CD14-positive monocyte (primary cell): Measurements from ENCODE around the gene MTTP. TPM values are rescaled to one million over a fixed set of nuclear protein-coding genes. Genes with fewer than 3 reads are reported as not detected.

Experiments
- DNase-seq, 3 donors: peaks; one replicate each; pipeline ENCODE4 v3.0.0-alpha.2; 2011 to 2022
- H2AFZ ChIP-seq: 2 replicates; pipeline ENCODE4 v1.6.0; 2012; ENCODE audit warnings: mild to moderate bottlenecking, low read depth, low read length, inconsistent platforms; ENCODE audit not compliant: insufficient read depth, poor library complexity, severe bottlenecking
- H3K27ac ChIP-seq, 2 donors: 1 replicate in 1 of 2; 2 replicates in 1 of 2; pipeline ENCODE4 v1.5.1; 2012 to 2013; ENCODE audit warnings: low read length in 2 of 2, control low read depth in 1 of 2, inconsistent platforms in 1 of 2, low read depth in 1 of 2, mild to moderate bottlenecking in 1 of 2
- H3K27me3 ChIP-seq, 2 donors: one replicate each; pipeline versions ENCODE4 v1.6.0 to v1.6.1; 2011 to 2013; ENCODE audit warnings: low read length in 2 of 2; ENCODE audit not compliant: control insufficient read depth in 2 of 2, insufficient read depth in 2 of 2
- H3K36me3 ChIP-seq, 2 donors: replicated peaks in 1 of 2; 1 replicate in 1 of 2; 2 replicates in 1 of 2; pipeline versions ENCODE4 v1.5.1 to v1.6.1; 2012 to 2013; ENCODE audit warnings: low read length in 2 of 2, control low read depth in 1 of 2, inconsistent platforms in 1 of 2, mild to moderate bottlenecking in 1 of 2; ENCODE audit not compliant: insufficient read depth in 2 of 2, control insufficient read depth in 1 of 2
- H3K4me1 ChIP-seq, 2 donors: 1 replicate in 1 of 2; 2 replicates in 1 of 2; pipeline versions ENCODE4 v1.5.1 to v1.6.1; 2012 to 2013; ENCODE audit warnings: low read length in 2 of 2, control low read depth in 1 of 2, inconsistent platforms in 1 of 2, mild to moderate bottlenecking in 1 of 2, moderate library complexity in 1 of 2; ENCODE audit not compliant: insufficient read depth in 2 of 2, control insufficient read depth in 1 of 2
- H3K4me2 ChIP-seq: replicated peaks from 2 replicates; pipeline ENCODE3; 2012; ENCODE audit warnings: low read length, moderate library complexity, mild to moderate bottlenecking; ENCODE audit not compliant: poor library complexity, severe bottlenecking; ENCODE audit errors: extremely low read depth
- H3K4me3 ChIP-seq, 3 experiments: fragments of 200-600 bp in 1 of 3; sonication (generic) in 1 of 3; replicated peaks in 1 of 3; 1 replicate in 2 of 3; 2 replicates in 1 of 3; pipeline ENCODE4 v1.5.1; 2011 to 2013; ENCODE audit warnings: low read length in 3 of 3, mild to moderate bottlenecking in 3 of 3, control low read depth in 2 of 3, low read depth in 2 of 3, inconsistent platforms in 1 of 3, moderate library complexity in 1 of 3
- H3K79me2 ChIP-seq: 2 replicates; pipeline ENCODE4 v1.6.0; 2012; ENCODE audit warnings: mild to moderate bottlenecking, control low read depth, inconsistent platforms, low read length, moderate library complexity; ENCODE audit not compliant: insufficient read depth
- H3K9ac ChIP-seq: 2 replicates; pipeline ENCODE4 v1.6.0; 2017; ENCODE audit warnings: low read length, mild to moderate bottlenecking; ENCODE audit not compliant: insufficient read depth, poor library complexity, severe bottlenecking
- H3K9me3 ChIP-seq, 2 donors: replicated peaks in 1 of 2; 1 replicate in 1 of 2; 2 replicates in 1 of 2; pipeline versions ENCODE4 v1.5.1 to v1.6.1; 2012 to 2013; ENCODE audit warnings: low read length in 2 of 2, control low read depth in 1 of 2; ENCODE audit not compliant: control insufficient read depth in 1 of 2, insufficient read depth in 1 of 2
- H4K20me1 ChIP-seq: 2 replicates; pipeline ENCODE4 v1.6.0; 2012; ENCODE audit warnings: mild to moderate bottlenecking, low read length, control low read depth, moderate library complexity; ENCODE audit not compliant: insufficient read depth
- H3K27ac Mint-ChIP-seq, 7 donors: one replicate each; pipeline ENCODE4 v1.8.0; 2020; ENCODE audit warnings: mild to moderate bottlenecking in 7 of 7, mixed read lengths in 7 of 7, moderate library complexity in 6 of 7, inconsistent platforms in 2 of 7
- H3K27me3 Mint-ChIP-seq, 3 donors: one replicate each; pipeline ENCODE4 v1.8.0; 2021 to 2022; ENCODE audit warnings: low read depth in 3 of 3, mild to moderate bottlenecking in 3 of 3, mixed read lengths in 3 of 3, moderate library complexity in 3 of 3, inconsistent platforms in 1 of 3
- H3K36me3 Mint-ChIP-seq, 2 donors: one replicate each; pipeline ENCODE4 v1.8.0; 2020; ENCODE audit warnings: mixed read lengths in 2 of 2, inconsistent platforms in 1 of 2, mild to moderate bottlenecking in 1 of 2
- H3K4me1 Mint-ChIP-seq: one replicate; pipeline ENCODE4 v1.8.0; 2020; ENCODE audit warnings: mild to moderate bottlenecking, mixed read lengths
- H3K4me3 Mint-ChIP-seq, 2 donors: one replicate each; pipeline ENCODE4 v1.8.0; 2020; ENCODE audit warnings: mild to moderate bottlenecking in 2 of 2, mixed read lengths in 2 of 2, moderate library complexity in 1 of 2
- H3K9me3 Mint-ChIP-seq, 7 donors: one replicate each; pipeline ENCODE4 v1.8.0; 2020 to 2022; ENCODE audit warnings: mixed read lengths in 7 of 7, mild to moderate bottlenecking in 6 of 7, moderate library complexity in 6 of 7, inconsistent platforms in 2 of 7
- WGBS: methylation state at CpG from one replicate; pipeline ENCODE4 v1.1.5; 2013; ENCODE audit warnings: missing lambda C conversion rate; ENCODE audit not compliant: insufficient coverage; 5-methylcytosine and 5-hydroxymethylcytosine counted together
- intact Hi-C, 2 donors: fragments of 100-400 bp; cut with micrococcal nuclease; formaldehyde crosslinking; loops; one replicate each; pipeline versions ENCODE4 v1.15.0 to v1.15.1; 2023
- polyA plus RNA-seq, 3 donors: library from polyadenylated mRNA; depleted of rRNA in 1 of 3; unstranded in 2 of 3; stranded (reverse) in 1 of 3; fragments of 300-500 nt in 2 of 3; fragments of >200 nt in 1 of 3; fragmentation: Illumina TruSeq in 2 of 3; gene quantifications; 1 replicate in 2 of 3; 2 replicates in 1 of 3; pipeline ENCODE4 v1.2.3, GENCODE V29; 2012 to 2021
- TF ChIP-seq, protein P1 (sequence below): fragments of 200-600 bp; IDR thresholded peaks from one replicate; pipeline ENCODE4 v1.8.0; 2022; ENCODE audit warnings: antibody characterized with exemption, mild to moderate bottlenecking

The MTTP gene
- polyA plus RNA-seq, 3 donors: not detected

DNA sequence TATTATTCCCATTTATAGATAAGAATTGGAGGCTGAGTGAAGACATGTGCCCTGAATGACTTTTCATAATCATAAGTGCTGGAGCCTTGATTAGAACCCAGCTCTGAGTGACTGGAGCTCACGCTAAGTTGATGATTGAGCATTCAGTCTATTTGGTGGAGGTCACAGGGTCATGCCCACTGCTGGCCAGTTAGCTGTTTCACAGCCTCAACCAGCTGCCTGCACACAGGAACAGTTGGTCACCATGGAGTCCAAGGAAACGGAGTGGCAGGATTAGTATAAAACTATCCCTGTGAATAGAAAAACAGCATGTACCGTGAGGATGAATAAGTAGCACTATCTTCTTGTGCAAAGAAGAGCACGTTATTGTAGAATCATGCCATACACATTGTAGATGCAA is 84.0 kb downstream of the MTTP start:
- Histone ChIP-seq H3K9ac (no peak overlapping the region), H4K20me1 (no peaks in the 10 kb centered on the region), H2AFZ (no peak overlapping the region), H3K27me3 (no peaks in the 10 kb centered on the region), H3K27ac (no peak overlapping the region), H3K4me2 (no peak overlapping the region), H3K4me3 (no peak overlapping the region), H3K36me3 (no peaks in the 10 kb centered on the region), H3K9me3 (peaks cover 9% of the 10 kb centered on the region in 2 donors), H3K79me2 (no peaks in the 10 kb centered on the region), H3K4me1 (no peaks in the 10 kb centered on the region)
- Mint-ChIP-seq H3K27me3 (peaks cover 0 to 2% (median 2%) of the 10 kb centered on the region in 3 donors), H3K27ac (no peak overlapping the region), H3K4me1 (no peaks in the 10 kb centered on the region), H3K4me3 (no peak overlapping the region), H3K9me3 (peaks cover 2 to 12% (median 9%) of the 10 kb centered on the region in 7 donors), H3K36me3 (no peaks in the 10 kb centered on the region)
- DNase-seq: no peak
- intact Hi-C loops: no loop called here
- TF ChIP-seq, protein P1, sequence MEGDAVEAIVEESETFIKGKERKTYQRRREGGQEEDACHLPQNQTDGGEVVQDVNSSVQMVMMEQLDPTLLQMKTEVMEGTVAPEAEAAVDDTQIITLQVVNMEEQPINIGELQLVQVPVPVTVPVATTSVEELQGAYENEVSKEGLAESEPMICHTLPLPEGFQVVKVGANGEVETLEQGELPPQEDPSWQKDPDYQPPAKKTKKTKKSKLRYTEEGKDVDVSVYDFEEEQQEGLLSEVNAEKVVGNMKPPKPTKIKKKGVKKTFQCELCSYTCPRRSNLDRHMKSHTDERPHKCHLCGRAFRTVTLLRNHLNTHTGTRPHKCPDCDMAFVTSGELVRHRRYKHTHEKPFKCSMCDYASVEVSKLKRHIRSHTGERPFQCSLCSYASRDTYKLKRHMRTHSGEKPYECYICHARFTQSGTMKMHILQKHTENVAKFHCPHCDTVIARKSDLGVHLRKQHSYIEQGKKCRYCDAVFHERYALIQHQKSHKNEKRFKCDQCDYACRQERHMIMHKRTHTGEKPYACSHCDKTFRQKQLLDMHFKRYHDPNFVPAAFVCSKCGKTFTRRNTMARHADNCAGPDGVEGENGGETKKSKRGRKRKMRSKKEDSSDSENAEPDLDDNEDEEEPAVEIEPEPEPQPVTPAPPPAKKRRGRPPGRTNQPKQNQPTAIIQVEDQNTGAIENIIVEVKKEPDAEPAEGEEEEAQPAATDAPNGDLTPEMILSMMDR: no peak
- WGBS: 100% methylated on average over 1 of the region's 4 CpGs

- no peaks in the 10 kb centered on the region for H3K9me3 ChIP-seq
- Mint-ChIP-seq H3K36me3 (no peaks in the 10 kb centered on the region), H3K4me1 (no peaks in the 10 kb centered on the region), H3K4me3 (no peak overlapping the region), H3K27me3 (peaks cover 0 to 2% (median 0%) of the 10 kb centered on the region in 3 donors), H3K27ac (no peak overlapping the region), H3K9me3 (peaks cover 0 to 2% (median 0%) of the 10 kb centered on the region in 7 donors)
- TF ChIP-seq, protein P1: no peak
- H3K4me2 ChIP-seq: no peak overlapping the region
- H2AFZ ChIP-seq: no peak overlapping the region
- no peak overlapping the region for H3K27ac ChIP-seq
- WGBS: 93% methylated on average over 3 of the region's 5 CpGs
- intact Hi-C loops: no loop called here
- no peak for DNase-seq
- no peak overlapping the region for H3K9ac ChIP-seq
- H3K27me3 ChIP-seq: no peaks in the 10 kb centered on the region
- H3K36me3 ChIP-seq: no peaks in the 10 kb centered on the region
- H4K20me1 ChIP-seq: no peaks in the 10 kb centered on the region
- no peak overlapping the region for H3K4me3 ChIP-seq
- H3K79me2 ChIP-seq: no peaks in the 10 kb centered on the region
- no peaks in the 10 kb centered on the region for H3K4me1 ChIP-seq
These were observed 87.3 kb downstream of the MTTP start for GRCh38 chr4:99661907-99662306.
